Gastrocnemius medialis (tissue), 4 donors: ENCODE data around the gene CUX1. TPM values are rescaled to one million over a fixed set of nuclear protein-coding genes. Genes with fewer than 3 reads are reported as not detected.

ENCODE experiments used
- ATAC-seq, 2 donors: fragments of 150-250 bp; one replicate each; pipeline ENCODE4 v1.9.1; 2016
- DNase-seq, 2 donors: peaks; one replicate each; pipeline ENCODE4 v3.0.0-alpha.2; 2019
- H3K27ac ChIP-seq, 4 donors: fragments of 200-600 bp; sonication (generic); 1 replicate in 1 of 4; 2 replicates in 3 of 4; pipeline ENCODE4 v1.5.1; 2016 to 2018; ENCODE audit warnings: mild to moderate bottlenecking in 2 of 4, moderate library complexity in 1 of 4
- H3K27me3 ChIP-seq, 3 donors: fragments of 200-600 bp; sonication (generic) in 2 of 3; 1 replicate in 1 of 3; 2 replicates in 2 of 3; pipeline versions ENCODE4 v1.5.1 to v1.6.0; 2016 to 2019; ENCODE audit warnings: mild to moderate bottlenecking in 1 of 3, moderate library complexity in 1 of 3
- H3K36me3 ChIP-seq, 2 donors: fragments of 200-600 bp; sonication (generic) in 1 of 2; one replicate each; pipeline ENCODE4 v1.5.1; 2017 to 2018
- H3K4me1 ChIP-seq, 2 donors: fragments of 200-600 bp; sonication (generic) in 1 of 2; one replicate each; pipeline ENCODE4 v1.5.1; 2016 to 2017; ENCODE audit warnings: mild to moderate bottlenecking in 2 of 2
- H3K4me3 ChIP-seq, 4 donors: fragments of 200-600 bp; sonication (generic) in 3 of 4; 1 replicate in 1 of 4; 2 replicates in 3 of 4; pipeline ENCODE4 v1.5.1; 2016 to 2019; ENCODE audit warnings: mild to moderate bottlenecking in 2 of 4
- H3K9me3 ChIP-seq, 3 donors: fragments of 200-600 bp; sonication (generic) in 2 of 3; 1 replicate in 1 of 3; 2 replicates in 2 of 3; pipeline ENCODE4 v1.5.1; 2016 to 2019
- POLR2A ChIP-seq, 2 donors: fragments of 450-650 bp; IDR thresholded peaks; one replicate each; pipeline ENCODE4 v1.6.1; 2017; ENCODE audit warnings: antibody characterized with exemption in 2 of 2, mild to moderate bottlenecking in 2 of 2, moderate library complexity in 2 of 2
- in situ Hi-C, 4 donors: fragments of 200-750 bp; cut with MboI; loops; one replicate each; pipeline versions ENCODE4 v1.15.0 to v1.8.0; 2017; ENCODE audit warnings: low sequenced_read_pairs in 4 of 4
- intact Hi-C: fragments of 100-400 bp; cut with DNase I; formaldehyde crosslinking; loops from one replicate; pipeline ENCODE4 v1.15.1; 2023; ENCODE audit warnings: low total_unique reads
- total RNA-seq, 4 donors: library from RNA; depleted of rRNA; stranded (reverse); fragments of >200 nt; gene quantifications; one replicate each; pipeline versions ENCODE4 v1.1.0 to v1.2.3, GENCODE V29; 2016
- TF ChIP-seq, protein P1 (sequence below), 5 experiments: fragments of 450-650 bp in 3 of 5; fragments of 200-600 bp in 2 of 5; sonication (generic) in 2 of 5; IDR thresholded peaks in 4 of 5; conservative IDR thresholded peaks in 1 of 5; 1 replicate in 4 of 5; 2 replicates in 1 of 5; pipeline ENCODE4 v1.5.1; 2016 to 2019; ENCODE audit warnings: antibody characterized with exemption in 5 of 5, mild to moderate bottlenecking in 3 of 5, moderate library complexity in 3 of 5

The CUX1 gene
- total RNA-seq, 4 donors from 2014 or later, result 44.1 to 57.9 (median 54.9) TPM

DNA sequence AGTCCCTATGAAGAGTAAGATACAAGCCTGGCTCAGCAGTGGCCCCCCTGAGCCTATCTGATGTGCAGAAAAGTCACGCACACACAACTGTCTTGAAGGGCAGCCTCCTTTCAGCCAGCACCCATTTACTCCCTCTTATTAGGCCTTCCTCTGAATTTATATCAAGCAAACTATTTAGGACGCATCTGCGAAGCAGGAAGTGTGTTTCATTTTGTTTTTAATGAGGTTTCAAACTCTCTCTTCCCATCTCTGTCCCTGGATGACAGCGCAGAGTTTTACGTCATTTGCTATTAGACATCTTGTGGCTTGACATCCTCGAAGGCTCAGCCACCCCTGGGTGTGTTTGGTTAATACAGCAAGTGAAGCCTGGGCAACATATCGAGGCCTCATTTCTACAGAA is 79.5 kb downstream of the CUX1 start:
- Histone ChIP-seq H3K36me3 (no peaks in the 10 kb centered on the region), H3K27me3 (no peaks in the 10 kb centered on the region), H3K27ac (peak overlapping the region; percentile 80 to 91 (median 84)), H3K9me3 (no peaks in the 10 kb centered on the region), H3K4me3 (no peak overlapping the region), H3K4me1 (peaks cover 69 to 72% of the 10 kb centered on the region in 2 donors)
- ATAC-seq (no peak), DNase-seq (no peak)
- in situ Hi-C loops (no loop called here), intact Hi-C loops (loop anchor here (5.0 kb wide), 1 partner anchor 80 kb away; the partner anchor contains the start of gene CUX1)
- no peak for TF ChIP-seq POLR2A (IDR thresholded peaks at IDR 0.05)
- TF ChIP-seq, protein P1, sequence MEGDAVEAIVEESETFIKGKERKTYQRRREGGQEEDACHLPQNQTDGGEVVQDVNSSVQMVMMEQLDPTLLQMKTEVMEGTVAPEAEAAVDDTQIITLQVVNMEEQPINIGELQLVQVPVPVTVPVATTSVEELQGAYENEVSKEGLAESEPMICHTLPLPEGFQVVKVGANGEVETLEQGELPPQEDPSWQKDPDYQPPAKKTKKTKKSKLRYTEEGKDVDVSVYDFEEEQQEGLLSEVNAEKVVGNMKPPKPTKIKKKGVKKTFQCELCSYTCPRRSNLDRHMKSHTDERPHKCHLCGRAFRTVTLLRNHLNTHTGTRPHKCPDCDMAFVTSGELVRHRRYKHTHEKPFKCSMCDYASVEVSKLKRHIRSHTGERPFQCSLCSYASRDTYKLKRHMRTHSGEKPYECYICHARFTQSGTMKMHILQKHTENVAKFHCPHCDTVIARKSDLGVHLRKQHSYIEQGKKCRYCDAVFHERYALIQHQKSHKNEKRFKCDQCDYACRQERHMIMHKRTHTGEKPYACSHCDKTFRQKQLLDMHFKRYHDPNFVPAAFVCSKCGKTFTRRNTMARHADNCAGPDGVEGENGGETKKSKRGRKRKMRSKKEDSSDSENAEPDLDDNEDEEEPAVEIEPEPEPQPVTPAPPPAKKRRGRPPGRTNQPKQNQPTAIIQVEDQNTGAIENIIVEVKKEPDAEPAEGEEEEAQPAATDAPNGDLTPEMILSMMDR (IDR thresholded peaks at IDR 0.05 in 4 of 5, conservative IDR thresholded peaks at IDR 0.05 in 1 of 5), result no peak

- intact Hi-C loops, result loop anchor here (5.0 kb wide), 1 partner anchor 81 kb away; the partner anchor contains the start of gene CUX1
- peaks cover 65 to 67% of the 10 kb centered on the region in 2 donors for H3K4me1 ChIP-seq
Measured at GRCh38 chr7:101898106-101898505, 80.7 kb downstream of the CUX1 start.

DNA sequence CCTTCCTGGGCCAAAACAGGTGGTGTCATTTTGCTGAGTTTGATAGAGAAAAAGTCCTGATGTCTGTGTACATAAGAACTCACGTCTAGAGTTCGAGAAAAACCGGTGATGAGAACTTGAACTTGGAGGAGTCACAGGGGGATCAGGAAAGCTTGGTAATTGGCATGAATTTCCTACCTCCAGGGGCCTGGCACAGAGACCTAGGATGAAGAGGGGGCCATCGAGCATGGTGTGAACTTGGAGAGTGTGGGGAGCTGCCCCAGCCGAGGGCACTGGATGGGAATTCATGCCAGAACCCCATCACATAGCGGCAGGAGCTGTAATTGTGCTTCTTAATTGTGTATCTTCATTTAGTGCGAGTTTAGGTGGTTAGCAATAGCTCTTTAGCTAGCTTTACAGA is 82.2 kb downstream of the CUX1 start:
- ATAC-seq (no peak), DNase-seq (no peak)
- Histone ChIP-seq H3K36me3 (no peaks in the 10 kb centered on the region), H3K4me3 (peak overlapping the region; percentile 21 to 59 (median 48)), H3K4me1 (peaks cover 67 to 76% of the 10 kb centered on the region in 2 donors), H3K27me3 (no peaks in the 10 kb centered on the region), H3K9me3 (no peaks in the 10 kb centered on the region), H3K27ac (peak overlapping the region; percentile 80 to 91 (median 84))
- no peak for TF ChIP-seq POLR2A (IDR thresholded peaks at IDR 0.05)
- TF ChIP-seq, protein P1 (IDR thresholded peaks at IDR 0.05 in 4 of 5, conservative IDR thresholded peaks at IDR 0.05 in 1 of 5), result no peak
- intact Hi-C loops (loop anchor here (2.0 to 5.0 kb wide), 2 partner anchors 31 to 82 kb away; partner anchors contain the start of gene CUX1), in situ Hi-C loops (no loop called here)

More at GRCh38 chr7:101898106-101898505, 80.7 kb downstream of the CUX1 start:
- H3K27ac ChIP-seq, result peak overlapping the region; percentile 80 to 91 (median 84)
- H3K36me3 ChIP-seq, result no peaks in the 10 kb centered on the region
- DNase-seq, result peak in 1 of 2 donors; percentile 45
- in situ Hi-C loops, result no loop called here
- H3K27me3 ChIP-seq, result no peaks in the 10 kb centered on the region
- no peak for TF ChIP-seq POLR2A (IDR thresholded peaks at IDR 0.05)
- TF ChIP-seq, protein P1 (IDR thresholded peaks at IDR 0.05 in 4 of 5, conservative IDR thresholded peaks at IDR 0.05 in 1 of 5), result no peak
- no peak for ATAC-seq
- no peaks in the 10 kb centered on the region for H3K9me3 ChIP-seq
- H3K4me3 ChIP-seq, result peak overlapping the region in 3 of 4 donors; percentile 1 to 27 (median 21)

DNA sequence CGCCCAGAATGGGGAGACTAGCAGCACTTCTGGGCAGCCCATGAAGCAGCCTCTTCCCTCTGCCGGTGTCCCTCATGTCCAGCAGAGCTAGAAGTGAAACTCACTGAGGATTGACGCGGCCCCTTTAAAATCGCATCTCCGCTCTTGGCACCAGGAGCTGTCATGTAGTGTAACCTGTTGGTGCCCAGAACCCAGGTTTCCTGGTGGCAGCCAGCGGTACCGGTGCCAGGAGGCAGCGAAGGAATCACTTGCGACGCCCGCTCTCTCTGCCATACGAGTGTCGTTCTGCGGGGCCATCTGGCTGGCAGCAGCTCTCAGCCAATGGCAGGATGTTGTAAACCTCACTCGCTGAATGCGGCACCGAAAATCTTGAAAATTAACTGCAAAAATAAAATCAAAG is 82.7 kb downstream of the CUX1 start:
- in situ Hi-C loops, result no loop called here
- peak; percentile 78 to 94 for DNase-seq
- Histone ChIP-seq H3K4me3 (peak overlapping the region; percentile 21 to 59 (median 48)), H3K9me3 (no peaks in the 10 kb centered on the region), H3K27me3 (no peaks in the 10 kb centered on the region), H3K36me3 (no peaks in the 10 kb centered on the region), H3K4me1 (peaks cover 72 to 81% of the 10 kb centered on the region in 2 donors), H3K27ac (peak overlapping the region; percentile 80 to 91 (median 84))
- peak; percentile 40 to 51 for TF ChIP-seq POLR2A (IDR thresholded peaks at IDR 0.05)
- TF ChIP-seq, protein P1 (IDR thresholded peaks at IDR 0.05 in 4 of 5, conservative IDR thresholded peaks at IDR 0.05 in 1 of 5), result peak in 4 of 5 experiments; percentile 21 to 46 (median 34)
- intact Hi-C loops, result loop anchor here (2.0 kb wide), 1 partner anchor 31 kb away; no protein-coding TSS in a partner anchor
- peak; percentile 63 to 86 for ATAC-seq
